NT2/D1 (cell line): Measurements from ENCODE around the gene DCUN1D3.

ENCODE experiments used
- DNase-seq: peaks from one replicate; pipeline ENCODE4 v3.0.0-alpha.2; 2011; ENCODE audit warnings: low read depth, low spot score
- H3K27me3 ChIP-seq: 2 replicates; pipeline ENCODE4 v1.6.0; 2011; ENCODE audit warnings: mild to moderate bottlenecking; ENCODE audit not compliant: insufficient read length, insufficient read depth
- H3K36me3 ChIP-seq: 2 replicates; pipeline ENCODE4 v1.6.1; 2011; ENCODE audit warnings: mild to moderate bottlenecking, low read length, mixed read lengths; ENCODE audit not compliant: insufficient read depth, insufficient read length
- H3K4me1 ChIP-seq: 2 replicates; pipeline ENCODE4 v1.5.1; 2011; ENCODE audit not compliant: insufficient read depth, insufficient read length
- H3K4me3 ChIP-seq: 2 replicates; pipeline ENCODE4 v1.5.1; 2011; ENCODE audit warnings: low read depth; ENCODE audit not compliant: insufficient read length
- H3K9ac ChIP-seq: 2 replicates; pipeline ENCODE4 v1.6.0; 2011; ENCODE audit warnings: low read depth; ENCODE audit not compliant: insufficient read length
- H3K9me3 ChIP-seq: 2 replicates; pipeline ENCODE4 v1.5.1; 2011; ENCODE audit warnings: mild to moderate bottlenecking, low read length; ENCODE audit not compliant: insufficient read depth
- SUZ12 ChIP-seq: IDR thresholded peaks from 2 replicates; pipeline ENCODE4 v1.6.1; 2011; ENCODE audit not compliant: insufficient read length, insufficient read depth; ENCODE audit errors: extremely low read depth
- YY1 ChIP-seq: IDR thresholded peaks from 2 replicates; pipeline ENCODE4 v1.6.1; 2011; ENCODE audit not compliant: insufficient read length, insufficient read depth
- ZNF274 ChIP-seq: IDR thresholded peaks from 2 replicates; pipeline ENCODE4 v1.6.1; 2011; ENCODE audit warnings: mild to moderate bottlenecking, low read depth, low read length

DCUN1D3 gene

GRCh38 chr16:20846030-20846429 lies 54.1 kb downstream of the DCUN1D3 start:
- Histone ChIP-seq H3K27me3 (no peaks in the 10 kb centered on the region), H3K4me3 (no peak overlapping the region), H3K36me3 (peaks cover 50% of the 10 kb centered on the region), H3K9ac (no peak overlapping the region), H3K9me3 (no peaks in the 10 kb centered on the region), H3K4me1 (peaks cover 3% of the 10 kb centered on the region)
- no peak for TF ChIP-seq ZNF274
- no peak for TF ChIP-seq SUZ12
- TF ChIP-seq YY1: no peak
- DNase-seq: no peak

GRCh38 chr16:20844588-20844987 lies 55.6 kb downstream of the DCUN1D3 start:
- Histone ChIP-seq H3K27me3 (no peaks in the 10 kb centered on the region), H3K9me3 (no peaks in the 10 kb centered on the region), H3K4me1 (peaks cover 3% of the 10 kb centered on the region), H3K4me3 (no peak overlapping the region), H3K36me3 (peaks cover 63% of the 10 kb centered on the region), H3K9ac (no peak overlapping the region)
- TF ChIP-seq YY1: no peak
- TF ChIP-seq ZNF274: no peak
- TF ChIP-seq SUZ12: no peak
- DNase-seq: no peak

- H3K4me1 ChIP-seq: peaks cover 3% of the 10 kb centered on the region
- peak; percentile 20 for DNase-seq
- H3K4me3 ChIP-seq: no peak overlapping the region
- TF ChIP-seq YY1: no peak
- no peak for TF ChIP-seq ZNF274
- H3K9ac ChIP-seq: no peak overlapping the region
- no peaks in the 10 kb centered on the region for H3K9me3 ChIP-seq
- H3K36me3 ChIP-seq: peaks cover 68% of the 10 kb centered on the region
- H3K27me3 ChIP-seq: no peaks in the 10 kb centered on the region
These were observed 56.1 kb downstream of the DCUN1D3 start for GRCh38 chr16:20844054-20844453.

- no peak for DNase-seq
- no peaks in the 10 kb centered on the region for H3K27me3 ChIP-seq
- no peak overlapping the region for H3K9ac ChIP-seq
- no peak for TF ChIP-seq YY1
- peaks cover 12% of the 10 kb centered on the region; the same call in 1 of the 2 replicates for H3K9me3 ChIP-seq
- H3K36me3 ChIP-seq: peaks cover 56% of the 10 kb centered on the region
- no peak overlapping the region for H3K4me3 ChIP-seq
- H3K4me1 ChIP-seq: no peaks in the 10 kb centered on the region
These were observed 60.7 kb downstream of the DCUN1D3 start for GRCh38 chr16:20839504-20839903.

- Histone ChIP-seq H3K27me3 (no peaks in the 10 kb centered on the region), H3K4me3 (no peak overlapping the region), H3K4me1 (no peaks in the 10 kb centered on the region), H3K9me3 (peaks cover 12% of the 10 kb centered on the region; the same call in 1 of the 2 replicates), H3K36me3 (peaks cover 67% of the 10 kb centered on the region), H3K9ac (no peak overlapping the region)
- no peak for DNase-seq
- TF ChIP-seq ZNF274: no peak
- no peak for TF ChIP-seq YY1
- no peak for TF ChIP-seq SUZ12
These were observed 61.9 kb downstream of the DCUN1D3 start for GRCh38 chr16:20838240-20838639.

GRCh38 chr16:20833086-20833485 lies 67.1 kb downstream of the DCUN1D3 start:
- H3K4me1 ChIP-seq: no peaks in the 10 kb centered on the region
- H3K27me3 ChIP-seq: no peaks in the 10 kb centered on the region
- H3K4me3 ChIP-seq: no peak overlapping the region
- no peak overlapping the region for H3K9ac ChIP-seq
- DNase-seq: no peak
- peaks cover 12% of the 10 kb centered on the region; the same call in 1 of the 2 replicates for H3K9me3 ChIP-seq
- peaks cover 60% of the 10 kb centered on the region for H3K36me3 ChIP-seq
- no peak for TF ChIP-seq YY1
- no peak for TF ChIP-seq ZNF274
- TF ChIP-seq SUZ12: no peak

GRCh38 chr16:20830372-20830771 lies 69.8 kb downstream of the DCUN1D3 start:
- H3K4me1 ChIP-seq: no peaks in the 10 kb centered on the region
- peaks cover 79% of the 10 kb centered on the region for H3K36me3 ChIP-seq
- TF ChIP-seq ZNF274: no peak
- TF ChIP-seq YY1: no peak
- no peak for TF ChIP-seq SUZ12
- no peak overlapping the region for H3K4me3 ChIP-seq
- no peaks in the 10 kb centered on the region for H3K27me3 ChIP-seq
- H3K9me3 ChIP-seq: no peaks in the 10 kb centered on the region
- no peak for DNase-seq
- H3K9ac ChIP-seq: no peak overlapping the region

- no peak for DNase-seq
- Histone ChIP-seq H3K36me3 (peaks cover 71% of the 10 kb centered on the region), H3K4me1 (no peaks in the 10 kb centered on the region), H3K9me3 (no peaks in the 10 kb centered on the region), H3K27me3 (no peaks in the 10 kb centered on the region), H3K9ac (no peak overlapping the region), H3K4me3 (no peak overlapping the region)
- no peak for TF ChIP-seq ZNF274
- TF ChIP-seq YY1: no peak
- TF ChIP-seq SUZ12: no peak
These were observed 70.6 kb downstream of the DCUN1D3 start for GRCh38 chr16:20829536-20829935.
